HEK293 (cell line): ENCODE measurements around the gene SLC26A11.
"Not testable (repeated sequence)": the region's sequence is repeated elsewhere in the genome, so short reads cannot be mapped to it uniquely, and the experiment has no call there.

Source experiments
- TRIM28 ChIP-seq: IDR thresholded peaks from 2 replicates; pipeline ENCODE4 v1.6.1; 2011; ENCODE audit warnings: low read length, control low read depth, borderline replicate concordance
- ZFHX2 ChIP-seq: fragments of 450-650 bp; formaldehyde crosslinking; conservative IDR thresholded peaks from 2 replicates; pipeline ENCODE4 v1.5.1; 2016; ENCODE audit warnings: missing biosample characterization, missing genetic modification characterization
- ZNF112 ChIP-seq: fragments of 450-650 bp; formaldehyde crosslinking; IDR thresholded peaks from 2 replicates; pipeline ENCODE4 v1.5.0; 2017; ENCODE audit warnings: missing biosample characterization, missing genetic modification characterization
- ZNF274 ChIP-seq, 2 experiments: fragments of 200-500 bp in 1 of 2; fragments of 450-650 bp in 1 of 2; sonication (Bioruptor generic) in 1 of 2; formaldehyde crosslinking in 1 of 2; IDR thresholded peaks; 2 replicates each; pipeline versions ENCODE4 v1.5.1 to v1.6.1; 2014 to 2016; ENCODE audit warnings: borderline replicate concordance in 1 of 2, inconsistent platforms in 1 of 2, low read length in 1 of 2, missing biosample characterization in 1 of 2, missing genetic modification characterization in 1 of 2
- ZNF404 ChIP-seq: fragments of 450-650 bp; formaldehyde crosslinking; IDR thresholded peaks from 2 replicates; pipeline ENCODE4 v1.5.1; 2017; ENCODE audit warnings: missing biosample characterization, missing genetic modification characterization

DNA sequence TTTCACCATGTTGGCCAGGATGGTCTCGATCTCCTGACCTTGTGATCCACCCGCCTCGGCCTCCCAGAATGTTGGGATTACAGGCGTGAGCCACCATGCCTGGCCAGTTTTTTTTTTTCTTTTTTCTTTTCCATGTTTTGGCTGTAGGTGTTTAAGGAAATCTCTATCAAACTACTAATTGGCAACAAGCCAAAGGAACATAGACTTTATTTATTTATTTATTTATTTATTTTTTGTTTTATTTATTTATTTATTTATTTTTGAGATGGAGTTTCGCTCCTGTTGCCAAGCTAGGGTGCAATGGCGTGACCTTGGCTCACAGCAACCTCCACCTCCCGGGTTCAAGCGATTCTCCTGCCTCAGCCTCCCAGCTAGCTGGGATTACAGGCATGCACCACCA, 55.6 kb downstream of the SLC26A11 start:
- not testable (repeated sequence) for TF ChIP-seq ZNF112; ZNF274 (IDR thresholded peaks at IDR 0.05; ENCODE audit: low read length); ZNF274 (tag by site-specific recombination; IDR thresholded peaks at IDR 0.05; ENCODE audit: borderline replicate concordance); ZNF404 (tag by site-specific recombination); TRIM28; ZFHX2 (tag by site-specific recombination)
